PFSK-1 (cell line): ENCODE measurements around the gene AIG1.

Experiments used
- POLR2AphosphoS5 ChIP-seq: IDR thresholded peaks from 2 replicates; pipeline ENCODE4 v1.6.1; 2012; ENCODE audit warnings: low read depth, mild to moderate bottlenecking, control low read depth, low read length, moderate library complexity
- SIN3A ChIP-seq: IDR thresholded peaks from 2 replicates; pipeline ENCODE4 v1.6.1; 2012; ENCODE audit warnings: mild to moderate bottlenecking, low read length, moderate library complexity, borderline replicate concordance; ENCODE audit not compliant: insufficient read depth
- TAF1 ChIP-seq: IDR thresholded peaks from 2 replicates; pipeline ENCODE4 v1.6.1; 2012; ENCODE audit warnings: low read length, control low read depth, borderline replicate concordance; ENCODE audit not compliant: insufficient read depth

- TF ChIP-seq SIN3A = no peak
- TF ChIP-seq POLR2AphosphoS5 = no peak
- TF ChIP-seq TAF1 = no peak
These were observed 215.7 kb downstream of the AIG1 start for GRCh38 chr6:143276436-143276835.
